Right lung (tissue), 10 donors: ENCODE data around the gene UQCC3. TPM values are rescaled to one million over a fixed set of nuclear protein-coding genes. Genes with fewer than 3 reads are reported as not detected.
"Not testable (repeated sequence)": the region's sequence is repeated elsewhere in the genome, so short reads cannot be mapped to it uniquely, and the experiment has no call there.

Source experiments
- DNase-seq, 2 donors: peaks; one replicate each; pipeline ENCODE4 v3.0.0-alpha.2; 2013
- long read RNA-seq, 8 donors: transcript quantifications; one replicate each; lab custom pipeline, GENCODE V29; 2026
- polyA plus RNA-seq, 5 donors: library from polyadenylated mRNA; unstranded; fragments of 120-200 nt; gene quantifications; one replicate each; pipeline versions ENCODE4 v1.2.1 to v1.2.3, GENCODE V29; 2013; ENCODE audit warnings: inconsistent platforms in 1 of 5, low replicate concordance in 1 of 5; ENCODE audit not compliant: insufficient read length in 5 of 5, insufficient read depth in 1 of 5

The UQCC3 gene, protein sequence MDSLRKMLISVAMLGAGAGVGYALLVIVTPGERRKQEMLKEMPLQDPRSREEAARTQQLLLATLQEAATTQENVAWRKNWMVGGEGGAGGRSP
- 10 to 100 TPM in 1 of 5 donors, 1 to 10 TPM in 4; 5.0 to 10.8 (median 6.7) TPM for polyA plus RNA-seq
- long read RNA-seq, donor 1, transcript UQCC3-201 (2 exons, 1,947 nt) = major isoform, 38 of 348 reads
- long read RNA-seq, donor 1, partial matches to known transcripts = 197 of 348 reads
- long read RNA-seq, donor 1, other reads (novel, unspliced or antisense) = 113 of 348 reads
- long read RNA-seq, donor 2, transcript UQCC3-201 (2 exons, 1,947 nt) = major isoform, 30 of 75 reads
- long read RNA-seq, donor 2, partial matches to known transcripts = 28 of 75 reads
- long read RNA-seq, donor 2, other reads (novel, unspliced or antisense) = 17 of 75 reads
- long read RNA-seq, donor 3, transcript UQCC3-201 (2 exons, 1,947 nt) = major isoform, 32 of 308 reads
- long read RNA-seq, donor 3, partial matches to known transcripts = 177 of 308 reads
- long read RNA-seq, donor 3, other reads (novel, unspliced or antisense) = 99 of 308 reads
- long read RNA-seq, donor 4, transcript UQCC3-201 (2 exons, 1,947 nt) = major isoform, 16 of 268 reads
- long read RNA-seq, donor 4, partial matches to known transcripts = 202 of 268 reads
- long read RNA-seq, donor 4, other reads (novel, unspliced or antisense) = 50 of 268 reads
- long read RNA-seq, donor 5, transcript UQCC3-201 (2 exons, 1,947 nt) = major isoform, 63 of 553 reads
- long read RNA-seq, donor 5, partial matches to known transcripts = 321 of 553 reads
- long read RNA-seq, donor 5, other reads (novel, unspliced or antisense) = 169 of 553 reads
- long read RNA-seq, donor 6, transcript UQCC3-201 (2 exons, 1,947 nt) = major isoform, 56 of 421 reads
- long read RNA-seq, donor 6, partial matches to known transcripts = 339 of 421 reads
- long read RNA-seq, donor 6, other reads (novel, unspliced or antisense) = 26 of 421 reads
- long read RNA-seq, donor 7, transcript UQCC3-201 (2 exons, 1,947 nt) = major isoform, 26 of 26 reads
- long read RNA-seq, donor 7, partial matches to known transcripts = 0 of 26 reads
- long read RNA-seq, donor 7, other reads (novel, unspliced or antisense) = 0 of 26 reads
- long read RNA-seq, donor 8, transcript UQCC3-201 (2 exons, 1,947 nt) = major isoform, 15 of 15 reads
- long read RNA-seq, donor 8, partial matches to known transcripts = 0 of 15 reads
- long read RNA-seq, donor 8, other reads (novel, unspliced or antisense) = 0 of 15 reads

DNA sequence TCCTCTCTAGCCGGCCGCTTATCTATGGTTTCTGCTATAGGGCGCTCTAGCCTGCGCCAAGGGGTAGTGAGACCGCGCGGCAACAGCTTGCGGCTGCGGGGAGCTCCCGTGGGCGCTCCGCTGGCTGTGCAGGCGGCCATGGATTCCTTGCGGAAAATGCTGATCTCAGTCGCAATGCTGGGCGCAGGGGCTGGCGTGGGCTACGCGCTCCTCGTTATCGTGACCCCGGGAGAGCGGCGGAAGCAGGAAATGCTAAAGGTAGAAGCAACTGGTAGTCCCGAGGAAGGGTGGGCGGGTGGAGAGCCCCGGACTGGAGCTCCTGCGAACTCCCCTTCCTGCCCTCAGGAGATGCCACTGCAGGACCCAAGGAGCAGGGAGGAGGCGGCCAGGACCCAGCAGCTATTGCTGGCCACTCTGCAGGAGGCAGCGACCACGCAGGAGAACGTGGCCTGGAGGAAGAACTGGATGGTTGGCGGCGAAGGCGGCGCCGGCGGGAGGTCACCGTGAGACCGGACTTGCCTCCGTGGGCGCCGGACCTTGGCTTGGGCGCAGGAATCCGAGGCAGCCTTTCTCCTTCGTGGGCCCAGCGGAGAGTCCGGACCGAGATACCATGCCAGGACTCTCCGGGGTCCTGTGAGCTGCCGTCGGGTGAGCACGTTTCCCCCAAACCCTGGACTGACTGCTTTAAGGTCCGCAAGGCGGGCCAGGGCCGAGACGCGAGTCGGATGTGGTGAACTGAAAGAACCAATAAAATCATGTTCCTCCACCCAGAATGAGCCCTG, at the start of gene UQCC3, which contains the start of gene LBHD1:
Gene UQCC3, plus strand, starts transcription at position 66 of the 782 bp plus-strand sequence. Its CDS starts 73 bp downstream, at position 139.
Gene LBHD1, minus strand, starts transcription at position 660 of the 782 bp plus-strand sequence. CDS start 2,236 bp downstream, outside the sequence.
- DNase-seq = peak; percentile 74 to 81

DNA sequence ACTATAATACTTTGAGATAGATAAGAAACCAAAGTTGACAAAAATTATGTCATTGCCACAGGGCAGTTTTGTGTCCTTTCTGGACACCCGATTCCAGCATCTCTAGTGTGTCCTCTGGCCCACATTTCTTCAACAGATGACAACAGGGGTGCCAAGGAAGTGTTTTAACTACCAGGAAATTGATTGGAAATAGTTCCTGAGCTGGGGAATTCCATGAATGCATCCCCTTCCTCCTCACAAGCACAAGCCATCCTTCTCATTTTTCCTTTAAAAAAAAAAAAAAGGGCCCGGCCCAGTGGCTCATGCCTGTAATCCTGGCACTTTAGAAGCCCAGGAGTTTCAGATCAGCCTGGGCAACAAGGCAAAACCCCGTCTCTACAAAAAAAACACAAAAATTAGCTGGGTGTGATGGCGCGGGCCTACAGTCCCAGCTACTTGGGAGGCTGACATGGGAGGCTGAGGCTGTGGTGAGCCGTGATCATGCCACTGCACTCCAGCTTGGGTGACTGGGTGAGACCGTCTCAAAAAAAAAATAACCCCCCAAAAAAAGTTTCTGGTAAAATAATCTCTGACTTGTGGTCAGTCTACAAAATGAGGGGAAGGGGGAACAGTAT, 48.9 kb upstream of the UQCC3 start:
- no peak for DNase-seq

DNA sequence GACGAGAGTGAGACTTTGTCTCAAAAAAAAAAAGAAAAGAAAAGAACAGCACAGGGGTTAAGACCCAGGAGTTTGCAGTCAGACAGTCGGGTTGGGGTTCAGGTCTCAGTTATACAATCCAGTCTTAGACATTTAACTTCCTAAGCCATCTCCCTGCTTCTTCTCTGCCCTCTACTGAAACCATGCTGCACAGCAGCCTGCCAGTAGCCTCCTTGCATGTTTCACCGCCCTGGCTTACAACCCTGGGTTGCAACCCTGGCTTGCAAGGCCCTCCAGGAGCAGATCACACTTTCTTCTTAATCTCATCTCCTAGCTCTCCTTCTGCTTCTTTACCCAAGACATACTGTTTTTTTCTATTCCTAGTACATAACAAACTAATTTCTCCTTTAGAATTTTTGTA, 43.8 kb upstream of the UQCC3 start:
- no peak for DNase-seq

DNA sequence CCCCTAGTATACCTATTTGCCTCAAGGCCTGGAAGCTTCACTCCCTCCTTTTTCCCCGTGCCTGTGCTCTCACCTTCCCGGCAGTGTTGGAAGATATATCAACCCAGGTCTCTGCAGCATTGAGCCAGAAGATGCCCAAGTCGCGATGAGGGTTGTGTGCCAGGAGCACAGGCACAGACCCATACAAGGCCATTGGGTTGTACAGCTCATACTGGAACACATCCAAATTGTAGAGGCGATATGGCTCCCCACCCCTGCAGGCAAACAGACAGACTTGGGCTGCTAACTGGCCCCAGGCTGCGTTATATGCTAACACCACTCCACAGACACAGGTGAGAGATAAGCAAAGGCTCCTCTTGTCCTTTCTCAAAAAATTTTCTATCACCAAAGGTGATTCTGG, 39.0 kb upstream of the UQCC3 start:
- DNase-seq = no peak

DNA sequence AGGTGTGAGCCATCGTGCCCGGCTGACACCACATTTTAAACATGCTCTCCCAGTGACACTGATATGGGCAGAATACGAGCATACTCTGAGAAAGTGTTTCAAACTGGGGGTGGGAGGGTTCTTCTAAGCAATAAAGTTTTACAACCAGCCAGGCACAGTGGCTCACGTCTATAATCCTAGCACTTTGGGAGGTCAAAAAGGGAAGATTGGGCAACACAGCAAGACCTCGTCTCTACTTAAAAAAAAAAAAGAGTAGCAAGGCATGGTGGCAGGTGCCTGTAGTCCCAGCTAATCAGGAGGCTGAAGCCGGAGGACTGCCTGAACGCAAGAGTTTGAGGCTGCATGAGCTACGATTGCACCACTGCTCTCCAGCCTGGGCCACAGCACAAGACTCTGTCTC, 27.3 kb upstream of the UQCC3 start:
- no peak for DNase-seq

DNA sequence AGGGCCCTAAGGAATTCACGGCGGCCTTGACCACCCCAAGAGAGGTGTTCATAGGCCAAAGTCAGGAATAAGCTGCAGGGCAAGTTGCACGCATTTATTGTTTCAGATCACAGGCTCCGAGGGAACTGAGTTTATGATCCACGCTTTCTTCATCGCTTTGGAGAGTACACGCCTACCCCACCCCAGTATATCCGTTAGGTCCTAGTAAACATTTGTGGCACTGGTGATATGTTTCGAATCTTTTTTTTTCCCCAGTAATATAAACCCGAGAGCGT, 25.9 kb upstream of the UQCC3 start:
- DNase-seq = no peak

DNA sequence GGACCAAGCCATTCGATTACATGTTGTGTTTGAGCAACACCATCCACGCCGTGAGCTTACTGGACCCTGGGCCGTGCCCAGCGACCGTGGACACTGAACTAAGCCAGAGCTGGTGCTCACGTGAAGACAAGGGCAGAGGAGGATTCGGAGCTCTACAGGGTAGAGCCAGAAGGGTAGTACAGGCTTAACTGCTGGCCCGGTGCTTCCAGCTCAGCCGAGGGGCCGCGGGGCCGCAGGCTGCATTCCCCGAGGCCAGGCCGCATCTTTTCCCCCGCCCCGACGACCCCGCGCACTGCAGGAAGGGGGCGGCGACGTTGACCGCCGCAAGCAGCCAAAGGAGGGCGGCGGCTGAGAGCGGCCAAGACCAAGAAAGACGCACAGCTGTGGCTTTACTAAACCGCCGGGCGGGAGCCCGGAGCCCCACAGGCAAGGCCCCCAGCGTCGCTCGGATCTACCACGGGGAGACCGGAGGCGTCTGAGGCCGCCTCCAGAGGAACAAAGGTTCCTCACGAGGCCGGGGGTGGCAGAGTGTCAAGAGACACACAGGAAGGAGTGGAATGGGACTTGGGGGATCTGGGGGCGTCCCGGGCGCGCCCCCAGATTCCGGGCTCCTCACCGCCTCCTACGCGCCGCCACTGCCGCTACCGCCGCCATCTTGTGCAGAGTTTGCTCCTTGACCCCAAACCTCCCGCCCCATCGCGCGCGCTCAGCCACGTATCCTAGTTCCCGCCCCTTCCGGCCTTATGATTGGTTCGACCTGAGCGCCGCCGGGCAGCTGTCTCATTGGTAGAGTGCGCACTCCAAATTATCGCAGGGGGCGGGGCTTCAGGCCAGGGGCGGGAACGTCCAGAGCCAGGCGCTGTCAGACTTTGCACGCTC, 25.3 kb upstream of the UQCC3 start, which contains the start of gene GANAB:
Gene GANAB, minus strand, starts transcription at position 668 of the 879 bp plus-strand sequence. Its CDS starts 14 bp downstream, at position 654.
- peak; percentile 97 to 98 for DNase-seq

DNA sequence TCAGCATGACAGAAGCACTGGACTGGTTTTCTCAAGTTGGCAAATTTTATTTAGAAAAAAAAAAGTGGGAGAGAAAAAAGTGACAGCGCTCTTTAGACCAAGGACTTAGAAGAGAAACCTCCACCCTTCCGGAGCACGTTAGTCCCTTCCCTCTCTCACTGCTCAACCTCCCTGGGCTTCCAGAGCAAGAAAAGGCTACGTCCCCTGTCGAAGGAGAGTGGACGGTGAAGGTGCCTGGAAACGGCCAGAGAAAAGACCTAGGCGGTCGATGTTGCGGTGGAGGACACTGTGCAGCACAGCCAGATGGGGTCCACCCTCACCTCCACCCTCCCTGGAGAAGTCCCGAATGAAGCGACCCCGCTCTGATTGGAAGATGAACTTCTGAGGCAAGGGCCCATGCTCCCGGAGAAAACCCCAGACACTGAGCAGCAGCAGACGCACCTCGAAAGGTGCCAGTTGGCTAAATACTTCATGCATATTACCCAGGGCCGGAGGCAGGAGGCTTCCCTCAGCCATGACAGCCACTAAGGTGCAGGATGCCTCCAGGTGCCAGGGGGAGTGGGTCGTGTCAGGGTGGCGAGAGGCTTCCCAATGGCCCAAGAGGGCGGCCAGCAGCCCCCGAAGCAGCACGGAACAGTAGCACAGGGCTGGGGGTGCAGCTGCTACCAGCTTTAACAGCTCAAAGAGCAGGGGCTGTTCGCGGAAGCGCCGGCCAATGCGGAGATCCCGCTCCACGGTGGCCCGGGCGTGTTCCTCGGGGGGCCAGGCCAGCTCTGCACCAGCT, 24.5 kb upstream of the UQCC3 start:
- DNase-seq = no peak

DNA sequence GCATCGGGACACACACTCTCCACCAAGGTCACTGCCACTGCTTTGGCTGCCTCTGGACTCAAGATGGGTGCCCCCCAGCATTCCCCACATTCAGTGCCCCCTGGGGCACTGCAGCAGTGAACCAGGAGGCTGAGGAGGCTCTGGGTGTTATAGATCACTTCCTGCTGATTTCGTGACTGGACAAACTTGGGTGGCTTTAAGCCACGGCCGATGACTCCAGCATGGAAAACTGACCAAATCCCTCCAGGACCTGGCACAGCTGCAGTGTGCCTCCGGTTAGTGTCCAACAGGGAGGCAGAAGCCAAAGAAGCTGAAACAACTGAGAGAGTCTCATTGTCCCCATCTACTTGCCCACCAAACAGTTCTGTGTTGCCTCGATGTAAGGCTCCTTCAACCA, 23.9 kb upstream of the UQCC3 start:
- no peak for DNase-seq

DNA sequence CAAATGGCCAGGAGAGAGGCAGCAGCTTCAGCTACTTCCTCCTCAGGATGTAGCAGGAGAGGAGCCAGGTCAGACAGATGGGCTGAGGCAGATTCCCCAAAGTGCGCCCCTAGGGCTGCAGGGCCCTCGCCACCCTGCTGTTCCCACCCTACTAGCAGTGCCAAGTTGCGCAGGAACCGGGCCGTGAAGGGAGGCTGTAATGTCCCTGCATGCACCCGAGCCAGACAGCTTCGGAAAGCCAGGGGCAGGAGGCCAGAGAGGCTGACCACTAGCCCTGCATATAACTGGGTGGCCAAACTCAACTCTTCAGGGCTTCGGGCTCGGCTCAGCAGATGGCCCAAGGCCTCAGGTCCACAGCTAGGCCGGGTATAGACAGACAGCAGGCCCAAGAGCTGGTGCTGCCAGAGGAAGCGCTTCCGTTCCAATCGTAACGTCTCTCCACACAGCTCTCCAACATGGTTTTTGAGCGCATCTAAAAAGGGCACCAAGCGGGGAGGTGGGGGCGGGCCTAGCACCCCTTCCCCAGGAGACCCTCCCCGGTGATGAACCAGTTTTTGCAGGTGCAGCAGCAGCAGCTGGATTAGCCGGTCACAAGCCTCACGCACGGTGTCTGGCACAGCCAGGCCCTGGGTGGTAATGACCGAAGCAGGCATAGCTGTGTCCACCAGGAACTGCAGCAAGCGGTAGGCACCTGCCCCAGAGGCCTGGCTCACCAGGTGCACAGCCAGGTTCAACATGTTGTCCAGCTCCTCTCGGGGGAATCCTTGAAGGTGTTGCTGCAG, 23.1 kb upstream of the UQCC3 start:
- DNase-seq = no peak

DNA sequence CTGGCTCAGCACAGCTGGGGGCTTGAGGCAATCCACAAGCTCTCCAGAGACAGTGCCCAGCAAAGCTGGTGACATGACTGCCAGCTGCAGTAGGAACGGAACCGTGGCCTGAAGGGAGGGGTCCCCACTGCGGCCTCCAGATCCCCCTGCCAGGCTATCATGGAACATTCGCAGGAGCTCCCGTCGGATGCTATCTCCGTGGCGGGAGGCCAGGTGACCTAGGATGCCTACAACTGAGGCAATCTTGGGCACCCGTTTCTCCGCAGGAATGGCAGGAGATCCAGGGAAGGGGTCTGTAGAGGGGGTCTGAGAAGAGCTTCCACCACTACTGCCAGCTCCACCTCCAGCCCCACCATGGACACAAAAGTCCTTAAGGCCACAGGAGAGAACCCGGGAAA, 22.5 kb upstream of the UQCC3 start:
- no peak for DNase-seq

DNA sequence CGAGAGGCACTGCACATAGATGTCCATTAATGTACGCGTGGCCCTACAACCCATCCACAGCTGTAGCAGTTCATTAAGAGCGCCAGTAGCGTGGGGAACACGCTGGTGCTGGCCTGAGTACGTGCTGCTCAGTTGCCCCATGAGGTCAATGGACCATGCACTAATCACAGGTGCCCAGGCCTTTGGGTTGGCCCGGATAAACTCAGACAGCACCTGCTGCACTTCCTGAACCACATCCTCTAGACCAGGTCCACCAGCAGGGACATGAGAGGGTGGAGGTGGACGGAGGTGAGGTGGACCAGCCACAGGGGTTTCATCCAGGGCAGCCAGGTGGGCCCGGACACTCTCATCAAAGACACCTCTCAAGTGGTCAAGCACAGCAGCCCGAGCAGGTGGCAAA, 22.0 kb upstream of the UQCC3 start:
- no peak for DNase-seq

DNA sequence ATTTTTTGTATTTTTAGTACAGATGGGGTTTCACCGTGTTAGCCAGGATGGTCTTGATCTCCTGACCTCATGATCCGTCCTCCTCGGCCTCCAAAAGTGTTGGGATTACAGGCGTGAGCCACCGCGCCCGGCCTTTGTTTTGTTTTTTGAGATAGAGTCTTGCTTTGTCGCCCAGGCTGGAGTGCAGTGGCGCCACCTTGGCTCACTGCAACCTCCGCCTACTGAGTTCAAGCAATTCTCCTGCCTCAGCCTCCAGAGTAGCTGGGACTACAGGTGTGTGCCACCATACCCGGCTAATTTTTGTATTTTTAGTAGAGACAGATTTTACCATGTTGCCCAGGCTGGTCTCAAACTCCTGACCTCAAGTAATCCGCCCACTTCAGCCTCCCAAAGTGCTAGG, 21.2 kb upstream of the UQCC3 start:
- not testable (repeated sequence) for DNase-seq

DNA sequence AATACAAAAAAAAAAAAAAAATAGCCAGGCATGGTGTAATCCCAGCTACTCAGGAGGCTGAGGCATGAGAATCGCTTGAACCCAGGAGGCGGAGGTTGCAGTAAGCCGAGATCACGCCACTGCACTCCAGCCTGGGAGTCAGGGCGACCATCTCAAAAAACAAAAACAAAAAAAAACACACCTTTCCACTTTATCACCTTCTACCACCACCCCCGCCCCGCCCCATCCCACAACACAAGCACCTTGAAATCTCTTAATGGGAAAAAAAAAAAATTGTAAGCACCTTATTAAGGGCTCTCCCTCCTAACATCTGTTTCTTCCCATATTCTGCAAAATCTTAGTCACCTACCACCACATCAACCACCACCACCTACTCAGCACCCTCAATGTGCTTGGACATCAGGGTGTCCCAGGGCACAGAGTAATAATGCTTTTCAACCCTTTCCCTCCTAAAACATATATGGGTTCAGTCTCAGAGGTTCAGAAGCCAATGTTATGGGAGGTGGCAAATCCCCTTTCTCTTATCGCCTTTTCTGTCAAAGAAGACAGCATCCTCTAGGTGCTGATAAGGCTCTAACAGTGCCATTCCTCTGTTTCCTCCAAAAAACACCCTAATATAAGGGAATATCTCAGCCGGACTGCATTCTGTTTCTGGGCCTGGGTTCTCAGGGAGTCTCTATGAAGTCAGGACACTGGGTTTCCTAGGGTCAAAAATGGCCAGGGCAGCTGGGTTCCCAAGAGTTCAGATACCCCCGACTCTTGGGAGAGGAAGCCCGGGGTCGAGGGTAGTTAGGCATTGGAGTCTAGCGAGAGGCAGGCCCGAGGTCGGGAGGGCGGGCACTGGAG, 19.1 kb upstream of the UQCC3 start:
- DNase-seq = no peak

DNA sequence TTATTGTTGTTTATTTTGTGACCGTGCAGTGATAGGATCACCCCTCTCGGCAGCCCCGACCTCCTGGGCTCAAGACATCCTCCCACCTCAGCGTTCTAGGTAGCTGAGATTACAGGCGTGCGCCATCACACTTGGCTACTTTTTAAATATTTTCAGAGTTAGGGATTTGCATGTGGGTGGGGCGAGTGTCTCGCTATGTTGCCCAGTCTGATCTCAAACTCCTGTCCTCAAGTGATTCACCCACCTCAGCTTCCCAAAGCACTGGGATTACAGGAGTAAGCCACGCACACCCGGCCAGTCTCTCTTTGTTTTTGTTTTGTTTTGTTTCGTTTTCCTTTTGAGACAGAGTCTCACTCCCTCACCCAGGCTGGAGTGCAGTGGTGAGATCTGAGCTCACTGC, 17.2 kb upstream of the UQCC3 start:
- DNase-seq = no peak

DNA sequence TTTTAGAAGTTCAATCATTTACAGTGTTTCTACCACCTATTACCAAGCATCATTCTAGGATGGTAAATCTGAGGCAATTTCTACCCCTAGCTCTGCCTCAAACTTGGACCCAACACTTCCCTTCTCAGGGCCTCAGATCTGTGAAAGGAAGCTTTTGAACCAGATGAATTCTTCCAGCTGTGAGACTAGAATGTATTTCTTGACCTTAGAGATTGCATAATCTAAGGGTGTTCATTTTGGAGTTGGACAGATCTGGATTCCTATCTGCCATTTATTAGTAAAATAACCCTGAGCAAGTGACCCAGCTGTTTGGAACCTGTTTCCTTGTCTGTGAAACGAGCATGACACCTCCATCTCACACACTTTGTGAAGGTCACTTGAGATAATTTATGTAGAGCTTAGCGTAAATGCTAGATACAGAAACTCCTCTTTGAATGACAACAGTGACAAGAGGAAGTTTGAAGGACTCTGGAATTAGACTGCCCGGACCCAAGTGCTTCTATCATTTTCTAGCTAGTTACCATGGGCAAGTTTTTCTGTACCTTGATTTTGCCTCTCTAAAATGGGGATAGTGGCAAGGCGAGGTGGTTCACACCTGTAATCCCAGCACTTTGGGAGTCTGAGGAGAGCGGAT, 14.6 kb upstream of the UQCC3 start:
- DNase-seq = no peak
